ENCODE measurements around the gene CEP135.
A peak's percentile ranks its signal among the peaks of the same experiment; 100 is the strongest.

Gene CEP135

DNA sequence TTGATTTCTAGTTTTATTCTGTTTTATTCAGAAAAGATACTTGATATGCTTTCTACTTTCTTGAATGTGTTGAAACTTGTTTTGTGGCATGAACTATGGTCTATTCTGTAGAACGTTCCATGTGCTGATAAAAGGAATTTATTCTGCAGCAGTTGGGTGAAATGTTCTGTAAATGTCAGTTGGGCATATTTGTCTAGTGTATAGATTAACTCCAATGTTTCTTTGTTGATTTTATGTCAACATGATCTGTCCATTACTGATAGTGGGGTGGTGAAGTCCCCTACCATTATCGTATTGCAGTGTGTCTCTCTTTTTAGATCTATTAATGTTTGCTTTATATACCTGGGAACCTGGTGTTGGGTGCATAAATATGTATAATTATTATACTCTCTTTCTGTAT is 55.5 kb downstream of the CEP135 start:
- Histone ChIP-seq H3K4me1 (ENCODE audit: insufficient read depth, low read length) (no peaks in the 10 kb centered on the region), H3K36me3 (ENCODE audit: insufficient read depth, low read length) (peaks cover 2% of the 10 kb centered on the region), H3K9ac (ENCODE audit: low read depth, low read length) (no peak overlapping the region), H3K9me3 (ENCODE audit: control insufficient read depth, insufficient read depth, low read length) (no peaks in the 10 kb centered on the region)

DNA sequence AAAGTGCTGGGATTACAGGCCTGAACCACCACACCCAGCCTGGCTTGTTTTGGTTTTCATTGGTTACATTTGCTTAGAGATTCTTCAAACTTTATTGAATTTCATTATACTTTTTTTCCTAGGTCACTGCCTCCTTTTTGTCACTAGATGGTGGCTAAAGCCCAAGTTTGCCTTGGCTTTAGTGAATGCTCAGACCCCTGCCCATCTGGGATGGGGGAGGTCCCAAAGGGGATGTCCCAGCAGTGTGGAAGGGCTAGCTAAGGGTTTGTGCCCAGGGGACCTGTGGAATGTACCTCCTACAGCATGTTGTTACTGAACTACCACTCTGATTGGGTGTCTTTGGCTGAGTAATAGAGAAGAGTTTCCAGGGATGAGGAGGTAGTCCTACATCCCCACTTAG is 58.4 kb downstream of the CEP135 start:
- Histone ChIP-seq H3K9me3 (ENCODE audit: control insufficient read depth, insufficient read depth, low read length) (no peaks in the 10 kb centered on the region), H3K4me1 (ENCODE audit: insufficient read depth, low read length) (no peaks in the 10 kb centered on the region), H3K9ac (ENCODE audit: low read depth, low read length) (no peak overlapping the region), H3K36me3 (ENCODE audit: insufficient read depth, low read length) (no peaks in the 10 kb centered on the region; the same call in 1 of the 2 replicates)

DNA sequence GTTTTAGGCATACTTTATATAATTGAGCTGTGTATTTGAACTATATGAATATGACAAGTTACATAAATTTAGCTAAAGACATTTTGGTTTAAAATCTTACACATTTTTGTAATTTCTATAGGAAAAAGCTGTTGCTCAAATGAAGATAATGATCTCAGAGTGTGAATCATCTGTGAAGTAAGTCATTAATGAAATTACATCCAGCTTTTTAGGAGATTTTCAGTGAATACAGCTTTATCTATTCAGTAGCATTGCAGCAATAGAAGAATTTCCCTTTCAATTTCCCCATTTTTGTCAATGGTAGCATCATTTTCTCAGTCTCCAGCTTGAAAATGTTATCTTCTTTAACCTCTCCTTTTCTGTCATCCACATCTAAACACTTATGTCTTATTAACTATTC is 59.5 kb downstream of the CEP135 start:
- Histone ChIP-seq H3K36me3 (ENCODE audit: insufficient read depth, low read length) (no peaks in the 10 kb centered on the region; the same call in 1 of the 2 replicates), H3K9ac (ENCODE audit: low read depth, low read length) (no peak overlapping the region), H3K4me1 (ENCODE audit: insufficient read depth, low read length) (no peaks in the 10 kb centered on the region), H3K9me3 (ENCODE audit: control insufficient read depth, insufficient read depth, low read length) (no peaks in the 10 kb centered on the region)

DNA sequence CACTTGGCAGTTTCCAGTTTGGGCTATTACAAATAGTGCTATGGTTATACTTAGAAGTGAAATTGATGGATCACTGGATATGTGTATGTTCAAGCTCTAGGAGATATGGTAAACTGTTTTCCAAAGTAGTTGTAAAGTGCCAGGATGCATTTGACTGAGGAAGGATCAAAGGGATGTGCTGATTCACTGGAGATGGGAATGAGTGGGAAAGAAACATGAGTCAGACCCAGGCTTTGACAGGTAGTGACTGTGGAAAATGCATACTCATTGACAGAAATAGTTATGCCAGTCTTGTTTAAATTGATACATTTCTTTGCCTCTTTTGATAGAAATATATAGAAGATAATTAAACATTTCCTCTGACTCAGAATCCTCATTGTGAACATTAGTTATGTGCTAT is 77.9 kb downstream of the CEP135 start:
- Histone ChIP-seq H3K36me3 (ENCODE audit: insufficient read depth, low read length) (0 out of 2 replicates have a peak, but pooled peaks cover 3% of the 10 kb centered on the region), H3K9me3 (ENCODE audit: control insufficient read depth, insufficient read depth, low read length) (no peaks in the 10 kb centered on the region), H3K4me1 (ENCODE audit: insufficient read depth, low read length) (no peaks in the 10 kb centered on the region), H3K9ac (ENCODE audit: low read depth, low read length) (no peak overlapping the region)

DNA sequence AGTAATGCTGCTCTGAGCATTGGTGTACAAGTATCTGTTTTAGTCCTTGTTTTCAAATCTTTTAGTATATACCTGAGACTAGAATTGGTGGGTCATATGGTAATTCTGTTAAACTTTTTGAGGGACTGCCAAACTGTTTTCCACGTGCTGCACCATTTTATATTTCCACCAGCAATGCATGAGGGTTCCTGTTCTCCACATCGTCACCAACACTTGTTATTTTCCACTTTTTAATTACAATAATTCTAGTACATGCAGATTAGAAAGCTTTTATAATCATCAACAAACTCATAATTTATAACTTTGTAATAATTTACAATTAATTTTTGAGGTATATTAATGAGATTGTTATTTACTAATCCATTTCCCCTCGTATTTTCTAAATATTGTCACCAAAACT is 79.4 kb downstream of the CEP135 start:
- H3K9ac ChIP-seq (ENCODE audit: low read depth, low read length) = no peak overlapping the region
- H3K36me3 ChIP-seq (ENCODE audit: insufficient read depth, low read length) = 0 out of 2 replicates have a peak, but pooled peaks cover 3% of the 10 kb centered on the region
- H3K4me1 ChIP-seq (ENCODE audit: insufficient read depth, low read length) = no peaks in the 10 kb centered on the region
- no peaks in the 10 kb centered on the region for H3K9me3 ChIP-seq (ENCODE audit: control insufficient read depth, insufficient read depth, low read length)

DNA sequence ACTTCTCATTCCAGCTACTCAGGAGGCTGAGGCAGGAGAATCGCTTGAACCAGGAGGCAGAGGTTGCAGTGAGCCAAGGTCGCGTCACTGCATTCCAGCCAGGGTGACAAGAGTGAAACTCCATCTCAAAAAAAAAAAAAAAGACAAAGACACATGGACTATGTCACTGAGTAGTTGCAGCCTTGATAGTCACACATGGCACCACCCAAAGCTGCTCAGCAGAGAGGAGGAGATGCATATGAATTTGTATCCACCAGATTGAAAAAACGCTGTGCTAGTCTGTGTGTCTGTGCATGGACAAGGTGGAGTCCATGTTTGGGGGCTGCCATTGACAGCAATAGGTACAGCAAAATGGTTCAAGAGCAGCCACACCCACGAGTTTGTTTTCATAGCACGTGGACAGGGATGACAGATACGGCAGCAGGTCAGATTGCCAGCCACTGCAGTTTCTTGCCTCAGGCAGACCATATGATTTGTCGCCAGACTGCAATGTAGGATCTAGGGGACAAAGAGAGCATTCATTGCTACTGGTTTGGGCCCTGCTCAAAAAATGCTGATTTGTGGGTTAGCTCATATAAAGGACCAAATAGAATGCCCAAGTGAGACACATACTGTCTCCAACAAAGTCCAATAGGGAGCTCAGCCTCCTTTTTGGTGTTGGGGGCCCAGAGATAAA is 89.9 kb downstream of the CEP135 start:
- Histone ChIP-seq H3K9me3 (ENCODE audit: control insufficient read depth, insufficient read depth, low read length) (no peaks in the 10 kb centered on the region), H3K9ac (ENCODE audit: low read depth, low read length) (no peak overlapping the region), H3K36me3 (ENCODE audit: insufficient read depth, low read length) (no peaks in the 10 kb centered on the region), H3K4me1 (ENCODE audit: insufficient read depth, low read length) (peaks cover 7% of the 10 kb centered on the region; the same call in 1 of the 2 replicates)

DNA sequence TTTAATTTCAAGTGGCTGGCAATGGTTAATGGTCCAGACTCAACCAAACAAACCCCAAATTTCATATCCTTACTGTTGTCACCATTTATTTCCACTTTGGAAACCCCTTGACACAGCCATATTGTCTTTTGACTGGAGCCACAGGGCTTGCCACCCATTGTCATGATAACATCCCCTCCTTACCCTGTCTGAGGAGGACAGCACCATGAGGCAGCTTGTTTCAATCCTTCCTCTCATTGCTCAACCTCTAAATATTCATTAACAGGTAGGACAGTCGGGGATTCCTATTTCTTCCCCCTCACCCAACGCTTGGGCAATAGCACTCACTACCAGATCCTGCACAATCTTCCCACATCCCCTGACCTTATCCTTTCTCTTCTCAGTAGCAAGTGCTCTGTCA is 92.1 kb downstream of the CEP135 start:
- H3K36me3 ChIP-seq (ENCODE audit: insufficient read depth, low read length) = no peaks in the 10 kb centered on the region
- no peaks in the 10 kb centered on the region for H3K9me3 ChIP-seq (ENCODE audit: control insufficient read depth, insufficient read depth, low read length)
- H3K9ac ChIP-seq (ENCODE audit: low read depth, low read length) = no peak overlapping the region
- H3K4me1 ChIP-seq (ENCODE audit: insufficient read depth, low read length) = peaks cover 7% of the 10 kb centered on the region; the same call in 1 of the 2 replicates

DNA sequence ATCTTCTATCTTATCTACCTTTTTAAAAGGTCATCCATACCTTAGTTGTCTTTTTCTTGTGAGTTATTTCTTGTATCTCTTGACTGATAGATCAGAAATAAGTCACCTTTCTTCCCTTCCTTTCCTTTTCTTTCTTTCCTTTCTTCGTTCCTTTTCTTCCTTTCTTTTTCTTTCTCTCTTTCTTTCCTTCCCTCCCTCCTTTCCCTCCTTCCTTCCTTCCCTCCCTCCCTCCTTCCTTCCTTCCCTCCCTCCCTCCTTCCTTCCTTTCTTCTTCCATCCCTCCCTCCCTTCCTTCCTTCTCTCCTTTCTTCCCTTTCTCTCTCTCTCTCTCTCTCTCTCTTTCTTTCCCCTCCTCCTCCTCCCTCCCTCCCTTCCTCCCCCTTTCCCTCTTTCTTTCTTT is 93.5 kb downstream of the CEP135 start:
- no peaks in the 10 kb centered on the region for H3K9me3 ChIP-seq (ENCODE audit: control insufficient read depth, insufficient read depth, low read length)
- peaks cover 7% of the 10 kb centered on the region; the same call in 1 of the 2 replicates for H3K4me1 ChIP-seq (ENCODE audit: insufficient read depth, low read length)
- H3K36me3 ChIP-seq (ENCODE audit: insufficient read depth, low read length) = no peaks in the 10 kb centered on the region
- no peak overlapping the region for H3K9ac ChIP-seq (ENCODE audit: low read depth, low read length)

DNA sequence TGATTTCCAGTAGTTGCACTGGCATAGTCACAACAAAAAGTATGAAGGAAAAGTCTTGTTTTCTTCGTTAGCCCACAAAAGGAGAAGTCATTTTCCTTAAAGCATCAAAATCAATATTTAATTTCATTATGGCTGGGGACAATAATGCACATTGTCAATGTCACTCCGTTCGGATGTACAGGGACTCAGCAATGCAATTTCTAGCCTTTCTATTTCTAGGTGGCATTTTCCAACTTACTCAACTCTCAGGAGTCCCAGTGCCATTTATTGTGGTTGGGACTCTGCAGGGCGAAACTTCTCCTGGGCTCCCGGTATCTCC is 99.6 kb downstream of the CEP135 start:
- Histone ChIP-seq H3K4me1 (ENCODE audit: insufficient read depth, low read length) (no peaks in the 10 kb centered on the region; the same call in 1 of the 2 replicates), H3K9ac (ENCODE audit: low read depth, low read length) (peak overlapping the region; percentile 96), H3K9me3 (ENCODE audit: control insufficient read depth, insufficient read depth, low read length) (no peaks in the 10 kb centered on the region), H3K36me3 (ENCODE audit: insufficient read depth, low read length) (no peaks in the 10 kb centered on the region)

DNA sequence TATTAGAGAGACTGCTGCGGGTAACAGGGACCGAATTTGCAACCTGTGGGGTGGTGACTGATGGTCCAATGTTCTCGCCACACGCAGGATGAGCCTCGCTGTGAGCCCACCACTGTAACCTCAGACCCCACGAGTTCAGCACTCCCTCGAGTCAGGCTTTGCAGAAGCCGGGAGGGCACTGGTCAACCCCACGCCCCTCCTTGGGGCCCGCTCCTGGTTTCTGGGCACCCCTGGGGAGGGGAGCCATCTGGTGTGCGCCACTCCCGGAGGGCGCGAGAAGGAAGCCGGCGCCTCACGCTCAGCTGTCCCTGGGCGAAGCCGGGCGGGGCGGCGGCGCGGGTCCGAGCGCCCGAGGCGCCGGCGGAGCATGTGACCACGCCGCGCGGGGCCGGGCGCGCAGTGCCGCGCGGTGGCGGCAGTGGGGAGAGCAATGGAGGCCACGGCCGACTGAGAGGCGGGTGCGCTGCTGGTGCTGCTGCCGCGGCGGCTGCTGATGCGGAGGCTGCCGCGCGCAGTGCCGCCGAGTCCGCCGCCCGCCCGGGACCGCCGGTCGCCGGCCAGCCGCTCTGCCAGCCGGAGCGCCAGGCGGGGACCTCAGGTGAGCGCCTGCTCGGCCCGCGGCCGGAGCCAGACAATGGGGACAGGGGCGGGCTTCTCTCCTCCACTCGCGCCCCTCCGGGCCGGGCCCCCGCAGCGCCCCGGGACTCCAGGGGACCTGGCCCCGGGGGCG is 100.1 kb downstream of the CEP135 start:
- Histone ChIP-seq H3K9ac (ENCODE audit: low read depth, low read length) (peak overlapping the region; percentile 96), H3K4me1 (ENCODE audit: insufficient read depth, low read length) (no peaks in the 10 kb centered on the region; the same call in 1 of the 2 replicates), H3K9me3 (ENCODE audit: control insufficient read depth, insufficient read depth, low read length) (no peaks in the 10 kb centered on the region), H3K36me3 (ENCODE audit: insufficient read depth, low read length) (no peaks in the 10 kb centered on the region)

DNA sequence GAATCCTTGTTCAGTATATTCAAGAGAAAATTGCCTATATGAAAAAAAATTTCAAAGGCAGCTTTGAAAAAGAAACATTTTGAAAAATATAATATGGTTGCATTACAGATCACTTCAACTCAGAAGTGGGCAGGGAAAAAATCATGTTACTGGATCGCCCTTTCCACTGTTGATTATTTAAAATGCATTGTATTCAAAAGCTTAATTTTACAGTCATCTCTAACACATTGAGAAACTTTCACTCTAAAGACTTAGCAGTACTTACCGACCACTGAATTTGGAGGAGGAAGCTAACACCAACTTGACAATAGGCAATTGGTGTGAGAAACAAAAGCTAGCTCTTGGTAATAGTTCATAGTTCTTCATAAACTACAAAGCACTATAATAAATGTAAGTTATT is 101.9 kb downstream of the CEP135 start:
- Histone ChIP-seq H3K9me3 (ENCODE audit: control insufficient read depth, insufficient read depth, low read length) (no peaks in the 10 kb centered on the region), H3K4me1 (ENCODE audit: insufficient read depth, low read length) (peaks cover 7% of the 10 kb centered on the region), H3K36me3 (ENCODE audit: insufficient read depth, low read length) (no peaks in the 10 kb centered on the region), H3K9ac (ENCODE audit: low read depth, low read length) (peak overlapping the region; percentile 96; the same call in 1 of the 2 replicates)

DNA sequence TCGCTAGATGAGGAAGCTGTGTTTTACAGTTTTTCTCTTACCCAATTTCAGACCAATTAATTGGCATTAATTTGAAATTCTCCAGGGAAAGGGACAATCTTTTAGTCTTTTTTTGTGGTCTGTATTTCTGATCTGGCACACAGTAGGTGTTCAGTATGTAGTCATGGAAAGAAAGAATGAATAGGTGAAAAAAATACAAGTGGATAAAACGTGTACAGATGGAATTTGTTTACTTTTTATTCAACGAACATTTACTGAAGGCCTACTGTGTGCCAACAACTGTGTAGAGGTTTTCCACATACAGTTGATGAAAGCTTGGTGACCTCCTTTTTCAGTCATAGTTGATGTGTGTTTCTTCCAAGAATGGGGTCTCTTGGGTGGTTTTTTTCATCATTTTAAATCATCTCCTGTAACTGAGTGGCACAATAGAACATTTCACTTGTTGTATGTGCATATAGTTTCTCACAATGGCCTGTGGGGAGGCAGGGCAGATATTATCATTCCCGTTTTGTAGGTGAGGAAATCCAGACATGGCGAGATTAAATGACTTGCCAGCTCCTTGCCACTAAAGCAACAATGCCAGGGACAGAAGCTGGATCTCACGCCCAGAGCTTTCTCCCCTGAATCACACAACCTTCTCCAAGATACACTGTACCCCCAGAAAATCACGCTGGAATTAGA is 102.4 kb downstream of the CEP135 start:
- no peaks in the 10 kb centered on the region for H3K36me3 ChIP-seq (ENCODE audit: insufficient read depth, low read length)
- no peaks in the 10 kb centered on the region for H3K9me3 ChIP-seq (ENCODE audit: control insufficient read depth, insufficient read depth, low read length)
- H3K9ac ChIP-seq (ENCODE audit: low read depth, low read length) = no peak overlapping the region
- peaks cover 12% of the 10 kb centered on the region for H3K4me1 ChIP-seq (ENCODE audit: insufficient read depth, low read length)

DNA sequence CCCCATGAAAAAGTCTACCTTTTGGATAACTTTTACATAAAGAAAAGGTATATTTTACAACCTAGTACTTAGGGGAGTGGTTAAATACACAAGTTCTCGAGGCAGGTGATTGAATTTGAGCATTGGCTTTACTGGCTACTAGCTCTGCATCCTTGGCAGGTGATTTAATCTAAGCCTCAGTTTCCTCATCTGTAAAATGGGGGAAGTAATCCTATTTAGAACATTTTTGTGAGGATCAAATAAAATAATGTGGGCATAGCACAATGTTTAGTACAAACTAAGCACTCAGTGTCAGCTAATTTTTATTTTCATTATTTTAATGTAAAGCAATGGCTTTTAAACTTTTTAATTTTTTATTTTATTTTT is 102.9 kb downstream of the CEP135 start:
- H3K9ac ChIP-seq (ENCODE audit: low read depth, low read length) = no peak overlapping the region
- peaks cover 13% of the 10 kb centered on the region for H3K4me1 ChIP-seq (ENCODE audit: insufficient read depth, low read length)
- no peaks in the 10 kb centered on the region for H3K9me3 ChIP-seq (ENCODE audit: control insufficient read depth, insufficient read depth, low read length)
- no peaks in the 10 kb centered on the region for H3K36me3 ChIP-seq (ENCODE audit: insufficient read depth, low read length)

DNA sequence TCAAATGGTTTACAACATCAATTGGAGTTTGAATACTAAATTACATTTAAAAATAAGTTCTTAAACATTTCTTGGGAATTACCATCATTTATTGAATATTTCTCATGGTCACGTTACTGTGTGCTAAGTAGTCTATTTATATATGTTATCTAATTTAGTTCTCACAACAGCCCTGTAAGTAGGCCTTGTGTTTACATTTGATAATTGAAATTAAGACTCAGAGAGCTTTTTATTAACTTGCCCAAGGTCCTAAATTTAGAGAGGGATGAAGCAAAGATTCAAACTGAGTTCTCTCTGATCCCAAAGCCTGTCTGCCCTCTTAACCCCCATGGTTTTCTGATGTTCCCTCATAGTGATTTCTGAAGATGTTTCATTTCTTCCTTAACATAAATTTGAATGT is 103.7 kb downstream of the CEP135 start:
- Histone ChIP-seq H3K9ac (ENCODE audit: low read depth, low read length) (no peak overlapping the region), H3K9me3 (ENCODE audit: control insufficient read depth, insufficient read depth, low read length) (no peaks in the 10 kb centered on the region), H3K4me1 (ENCODE audit: insufficient read depth, low read length) (peaks cover 13% of the 10 kb centered on the region), H3K36me3 (ENCODE audit: insufficient read depth, low read length) (no peaks in the 10 kb centered on the region)

DNA sequence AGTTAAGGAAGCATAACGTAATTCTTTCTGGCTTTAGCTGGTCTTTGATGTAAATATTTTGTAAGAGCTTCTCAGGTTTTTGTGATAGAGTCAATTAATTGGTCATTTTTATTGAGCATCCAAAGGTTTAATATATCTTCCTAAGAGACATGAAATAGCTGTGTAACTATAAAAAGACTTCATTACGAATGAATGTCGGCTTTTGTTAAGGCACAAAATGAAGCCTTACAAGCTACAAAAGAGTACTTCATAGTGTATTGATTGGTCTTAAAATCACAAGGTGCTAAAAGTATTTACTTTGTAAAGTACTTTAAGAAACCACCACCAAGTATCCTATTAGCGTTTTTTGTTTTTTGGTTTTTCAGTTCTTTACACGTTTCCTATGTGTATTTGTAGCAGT is 104.2 kb downstream of the CEP135 start:
- H3K36me3 ChIP-seq (ENCODE audit: insufficient read depth, low read length) = no peaks in the 10 kb centered on the region
- peaks cover 13% of the 10 kb centered on the region for H3K4me1 ChIP-seq (ENCODE audit: insufficient read depth, low read length)
- H3K9ac ChIP-seq (ENCODE audit: low read depth, low read length) = no peak overlapping the region
- no peaks in the 10 kb centered on the region for H3K9me3 ChIP-seq (ENCODE audit: control insufficient read depth, insufficient read depth, low read length)
